Activated CD4-positive, alpha-beta T cell treated with anti-CD3 and anti-CD28 coated beads, Interleukin-2, amount 50 U/mL, for 48 hours (primary cell): ENCODE results near the gene CELF1.
A peak's percentile ranks its signal among the peaks of the same experiment; 100 is the strongest.

Experiments used
- DNase-seq, 2 experiments: peaks; one replicate each; pipeline ENCODE4 v3.0.0-alpha.2; 2020

CELF1 gene

GRCh38 chr11:47443028-47443700 is 109.8 kb downstream of the CELF1 start:
- DNase-seq = no peak

GRCh38 chr11:47442514-47442913 is 110.4 kb downstream of the CELF1 start:
- no peak for DNase-seq

- no peak for DNase-seq
Observed at GRCh38 chr11:47441421-47441820, 111.5 kb downstream of the CELF1 start.

- DNase-seq = no peak
Observed at GRCh38 chr11:47440054-47440476, 112.9 kb downstream of the CELF1 start.

DNA sequence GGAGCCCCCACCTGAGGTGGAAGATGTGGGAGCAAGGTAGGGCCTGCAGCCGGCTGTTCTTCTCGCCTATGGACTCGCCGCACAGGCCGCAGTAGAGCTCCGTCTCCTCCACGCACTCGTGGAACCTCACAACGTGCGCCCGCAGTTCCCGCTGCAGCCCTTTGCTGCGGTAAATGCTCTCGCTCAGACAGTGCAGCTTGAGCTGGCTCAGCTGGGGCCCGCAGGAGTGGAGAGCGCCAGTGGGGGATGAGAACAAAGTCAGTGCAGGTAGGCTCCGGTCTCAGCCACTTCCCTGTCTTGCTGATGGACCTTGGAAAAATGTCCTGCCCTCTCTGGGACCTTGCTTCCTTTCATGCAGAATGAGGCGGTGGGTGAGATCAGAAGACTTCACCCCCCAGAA is 114.2 kb downstream of the CELF1 start:
- DNase-seq = no peak

DNA sequence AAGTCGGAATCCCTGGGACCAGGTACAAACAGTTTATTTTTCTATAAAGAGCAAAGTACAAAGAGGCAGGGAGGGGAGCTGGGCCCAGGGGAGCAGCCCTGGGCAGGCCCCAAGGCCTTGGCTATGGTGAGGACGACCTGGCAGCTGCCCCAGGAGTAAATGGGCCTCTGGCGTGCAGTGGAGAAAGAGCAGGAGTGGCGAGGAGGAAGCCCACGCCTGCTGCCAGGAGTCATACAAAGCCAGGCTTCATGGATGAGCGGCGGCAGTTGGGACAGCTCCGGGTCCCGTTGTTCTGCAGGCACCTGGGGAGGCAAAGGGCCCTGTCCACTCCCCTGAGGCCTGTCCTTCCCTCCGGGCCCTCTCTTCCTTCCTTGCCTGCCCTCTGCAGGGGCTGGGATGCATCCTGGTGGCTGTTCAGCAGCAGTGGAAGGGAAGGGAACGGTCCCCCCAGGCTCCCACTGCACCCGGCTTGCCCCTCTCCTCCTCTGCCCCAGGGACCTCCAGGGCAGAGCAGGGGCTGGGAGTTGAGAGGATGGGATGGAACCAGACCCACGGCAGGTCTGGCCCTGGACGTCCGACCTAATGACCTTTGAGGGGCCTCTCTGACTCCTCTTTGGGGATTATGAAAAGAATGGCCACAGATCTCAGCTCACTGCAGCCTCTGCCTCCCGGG is 115.0 kb downstream of the CELF1 start:
- DNase-seq = no peak

GRCh38 chr11:47437218-47437745 is 115.7 kb downstream of the CELF1 start:
- DNase-seq = no peak

DNA sequence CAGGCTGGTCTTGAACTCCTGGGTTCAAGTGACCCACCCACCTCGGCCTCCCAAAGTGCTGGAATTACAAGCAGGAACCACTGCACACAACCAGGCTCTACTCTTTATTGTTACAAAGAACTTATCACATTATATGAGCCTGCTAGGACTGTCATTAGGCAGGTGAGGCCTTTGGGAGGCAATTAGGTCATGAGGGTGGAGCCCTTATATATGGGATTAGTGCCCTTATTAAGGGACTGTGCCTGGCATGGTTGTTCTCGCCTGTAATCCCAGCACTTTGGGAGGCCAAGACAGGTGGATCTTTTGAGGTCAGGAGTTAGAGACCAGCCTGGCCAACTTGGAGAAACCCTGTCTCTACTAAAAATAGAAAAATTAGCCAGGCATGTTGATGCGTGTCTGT is 116.2 kb downstream of the CELF1 start:
- DNase-seq = no peak

GRCh38 chr11:47435687-47436086 is 117.2 kb downstream of the CELF1 start:
- DNase-seq = no peak

DNA sequence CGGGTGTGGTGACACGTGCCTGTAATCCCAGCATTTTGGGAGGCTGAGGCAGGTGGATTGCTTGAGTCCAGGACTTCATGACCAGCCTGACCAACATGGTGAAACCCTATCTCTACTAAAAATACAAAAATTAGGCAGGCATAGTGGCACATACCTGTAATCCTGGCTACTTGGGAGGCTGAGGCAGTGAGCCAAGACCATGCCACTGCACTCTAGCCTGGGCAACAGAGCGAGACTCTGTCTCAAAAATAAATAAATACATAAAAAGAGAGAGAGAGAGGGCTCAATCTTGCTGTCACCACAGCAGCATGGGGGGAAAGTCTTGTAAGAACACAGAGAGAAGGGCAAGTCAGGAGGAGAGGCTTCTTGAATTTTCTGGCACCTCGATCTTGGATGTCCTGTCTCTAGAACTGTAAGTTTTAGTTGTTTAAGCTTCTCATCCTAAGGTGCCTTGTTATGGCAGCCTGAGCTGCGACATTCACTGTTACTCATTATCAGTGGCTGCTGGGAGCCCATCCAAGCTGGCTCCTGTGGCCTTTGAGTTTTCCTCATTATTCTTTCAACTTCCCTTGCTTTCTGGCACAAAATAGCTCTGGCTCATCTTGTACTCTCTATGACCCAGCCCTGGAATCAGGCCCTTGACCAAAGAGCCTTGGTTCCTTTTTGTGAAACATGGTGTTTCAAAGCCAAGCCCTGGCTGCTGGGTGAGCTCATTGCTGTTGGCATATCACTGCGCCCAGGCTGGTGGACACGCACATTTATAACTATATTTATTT is 118.7 kb downstream of the CELF1 start:
- no peak for DNase-seq

GRCh38 chr11:47433157-47433556 is 119.8 kb downstream of the CELF1 start:
- no peak for DNase-seq

DNA sequence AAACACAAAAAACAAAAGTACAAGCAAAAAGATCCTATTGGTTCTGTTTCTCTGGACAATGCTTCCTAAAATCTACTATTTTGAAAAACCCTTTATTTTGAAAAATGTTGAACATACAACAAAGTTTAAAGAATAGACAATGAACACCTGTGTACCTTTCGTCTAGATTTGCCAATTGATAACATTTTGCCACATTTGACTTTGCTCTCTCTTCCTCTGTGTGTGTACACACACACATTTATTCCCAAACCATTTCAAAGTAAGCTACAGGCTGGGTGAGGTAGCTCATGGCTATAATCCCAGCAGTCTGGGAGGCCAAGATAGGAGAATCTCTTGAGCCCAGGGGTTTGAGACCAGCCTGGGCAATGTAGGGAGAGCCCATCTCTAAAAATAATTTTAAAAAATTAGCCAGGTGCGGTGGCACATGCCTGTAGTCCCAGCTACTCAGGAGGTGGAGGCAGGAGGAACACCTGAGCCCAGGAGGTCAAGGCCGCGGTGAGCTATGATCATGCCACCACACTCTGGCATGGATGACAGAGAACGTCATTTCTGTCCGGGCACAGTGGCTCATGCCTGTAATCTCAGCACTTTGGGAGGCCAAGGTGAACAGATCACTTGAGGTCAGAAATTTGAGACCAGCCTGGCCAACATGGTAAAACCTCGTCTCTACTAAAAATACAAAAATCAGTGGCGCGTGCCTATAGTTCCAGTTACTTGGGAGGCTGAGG is 121.4 kb downstream of the CELF1 start:
- DNase-seq = no peak

GRCh38 chr11:47430524-47430923 is 122.4 kb downstream of the CELF1 start:
- no peak for DNase-seq

GRCh38 chr11:47426062-47426956 is 126.6 kb downstream of the CELF1 start, which contains the start of gene PSMC3:
Gene PSMC3, minus strand, starts transcription at chr11:47426439. Its CDS starts 160 bp downstream, at chr11:47426279.
- peak; percentile 100 for DNase-seq

DNA sequence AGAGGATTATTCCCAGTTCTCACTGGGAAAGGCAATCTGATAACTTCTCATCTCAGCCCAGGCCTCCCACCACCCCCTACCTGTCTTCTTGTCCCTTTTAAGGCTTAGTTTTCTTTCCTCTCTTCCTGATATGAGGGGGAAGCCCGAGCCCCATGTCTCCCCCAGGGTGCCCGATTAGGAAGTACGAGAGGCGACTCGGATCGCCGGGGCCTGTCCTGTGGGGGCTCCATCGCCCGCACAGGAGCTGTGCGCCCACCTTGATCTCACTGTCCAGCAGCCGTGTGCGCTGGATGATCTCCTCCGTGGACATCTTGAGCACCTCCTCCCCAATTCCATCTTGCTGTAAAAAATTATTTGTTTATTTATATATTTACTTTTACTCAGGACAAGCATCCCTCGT is 127.3 kb downstream of the CELF1 start:
- DNase-seq = no peak

GRCh38 chr11:47418454-47419259 is 134.3 kb downstream of the CELF1 start:
- no peak for DNase-seq

- no peak for DNase-seq
Observed at GRCh38 chr11:47417712-47418111, 135.2 kb downstream of the CELF1 start.

DNA sequence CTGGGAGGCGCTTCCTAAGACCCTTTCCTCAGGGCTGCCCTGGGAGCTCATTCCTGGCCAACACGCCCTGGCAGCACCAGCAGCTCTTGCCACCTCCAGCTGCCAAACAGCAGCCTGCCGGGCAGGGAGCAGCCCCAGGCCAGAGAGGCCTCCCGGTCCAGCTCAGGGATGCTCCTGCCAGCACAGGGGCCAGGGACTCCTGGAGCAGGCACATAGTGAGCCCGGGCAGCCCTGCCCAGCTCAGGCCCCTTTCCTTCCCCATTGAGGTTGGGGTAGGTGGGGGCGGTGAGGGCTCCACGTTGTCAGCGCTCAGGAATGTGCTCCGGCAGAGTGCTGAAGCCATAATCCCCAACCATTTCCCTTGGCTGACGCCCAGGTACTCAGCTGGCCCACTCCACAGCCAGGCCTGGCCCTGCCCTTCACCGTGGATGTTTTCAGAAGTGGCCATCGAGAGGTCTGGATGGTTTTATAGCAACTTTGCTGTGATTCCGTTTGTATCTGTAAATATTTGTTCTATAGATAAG is 136.9 kb downstream of the CELF1 start:
- no peak for DNase-seq
